RWPE1 (cell line): ENCODE data around the gene CNTNAP1.

ENCODE experiments used
- CTCF ChIA-PET: fragments of 350-600 bp; sonication (Branson Sonifier 250); formaldehyde crosslinking; extraction: SDS; loops from one replicate; lab custom pipeline; 2021; lab: Yijun Ruan, JAX
- POLR2A ChIA-PET: fragments of 400-600 bp; formaldehyde crosslinking; extraction: SDS; loops from one replicate; lab custom pipeline; 2020; ENCODE audit warnings: antibody characterized with exemption; ENCODE audit not compliant: low non-redundant PET; lab: Yijun Ruan, JAX
- DNase-seq: peaks from one replicate; pipeline ENCODE4 v3.0.0; 2012; ENCODE audit warnings: low spot score
- H3K27ac ChIP-seq: fragments of 450-650 bp; 2 replicates; pipeline ENCODE4 v1.5.1; 2017
- CTCF ChIP-seq: fragments of 450-650 bp; conservative IDR thresholded peaks from 2 replicates; pipeline ENCODE4 v1.5.1; 2017; ENCODE audit warnings: low read depth, mild to moderate bottlenecking

CNTNAP1 gene

GRCh38 chr17:42743595-42744282, 61.4 kb downstream of the CNTNAP1 start:
- ChIA-PET POLR2A (interaction anchor here (0.6 kb wide), 1 partner anchor 18 kb away, joined by 7 read pairs; no protein-coding TSS in a partner anchor), CTCF (no interaction called here)
- no peak for TF ChIP-seq CTCF
- peak overlapping the region; percentile 86 for H3K27ac ChIP-seq
- DNase-seq = peak; percentile 47

DNA sequence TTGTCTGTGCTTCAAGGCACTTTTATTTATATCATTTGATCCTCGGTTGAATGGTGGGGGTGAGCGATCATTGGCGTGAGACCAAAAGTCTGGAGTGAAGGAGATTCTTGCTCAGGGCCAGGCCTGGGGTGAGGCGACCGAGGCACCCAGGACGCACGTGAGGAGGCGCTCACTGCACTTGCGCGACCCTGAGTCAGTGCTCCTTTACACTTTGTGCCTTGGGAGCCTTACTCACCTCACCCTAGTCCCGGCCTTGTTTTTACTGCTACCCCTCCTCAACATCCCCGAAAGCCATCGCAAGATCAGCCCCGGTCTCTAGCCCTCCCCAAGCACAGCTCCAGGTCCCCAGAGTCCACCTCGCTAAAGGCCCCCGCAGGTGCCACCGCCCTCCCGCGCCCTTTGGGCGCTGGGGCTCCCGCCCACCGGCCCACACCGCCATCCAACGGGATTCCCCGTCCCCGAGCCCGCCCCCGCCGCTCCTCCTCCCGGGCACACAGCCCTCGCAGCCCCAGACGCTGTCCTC, 62.0 kb downstream of the CNTNAP1 start:
- no peak for TF ChIP-seq CTCF
- peak overlapping the region; percentile 86 for H3K27ac ChIP-seq
- POLR2A ChIA-PET = no interaction called here
- CTCF ChIA-PET = no interaction called here
- DNase-seq = peak; percentile 57

GRCh38 chr17:42744806-42745617, 62.7 kb downstream of the CNTNAP1 start, which contains the start of gene EZH1:
Gene EZH1 (minus strand): TSS chr17:42745040. CDS start chr17:42728941, 16,099 bp downstream.
- POLR2A ChIA-PET = no interaction called here
- H3K27ac ChIP-seq = peak within 1 kb of the TSS; percentile 86
- DNase-seq = peak; percentile 100
- TF ChIP-seq CTCF = no peak
- CTCF ChIA-PET = no interaction called here

- ChIA-PET POLR2A (no interaction called here), CTCF (no interaction called here)
- DNase-seq = no peak
- TF ChIP-seq CTCF = no peak
- H3K27ac ChIP-seq = no peak overlapping the region
Measured at GRCh38 chr17:42748202-42748907, 66.0 kb downstream of the CNTNAP1 start.

GRCh38 chr17:42748908-42749798, 66.8 kb downstream of the CNTNAP1 start:
- no peak for DNase-seq
- ChIA-PET CTCF (interaction anchor here (0.6 kb wide), 1 partner anchor 9 kb away, joined by 3 read pairs; no protein-coding TSS in a partner anchor), POLR2A (no interaction called here)
- no peak for TF ChIP-seq CTCF
- no peak overlapping the region for H3K27ac ChIP-seq
